ENCODE data around the gene AK1. TPM values are rescaled to one million over a fixed set of nuclear protein-coding genes. Genes with fewer than 3 reads are reported as not detected.

AK1 gene
- total and polyA plus RNA-seq, 12 donors, result 51.9 to 242 (median 91.9) TPM

DNA sequence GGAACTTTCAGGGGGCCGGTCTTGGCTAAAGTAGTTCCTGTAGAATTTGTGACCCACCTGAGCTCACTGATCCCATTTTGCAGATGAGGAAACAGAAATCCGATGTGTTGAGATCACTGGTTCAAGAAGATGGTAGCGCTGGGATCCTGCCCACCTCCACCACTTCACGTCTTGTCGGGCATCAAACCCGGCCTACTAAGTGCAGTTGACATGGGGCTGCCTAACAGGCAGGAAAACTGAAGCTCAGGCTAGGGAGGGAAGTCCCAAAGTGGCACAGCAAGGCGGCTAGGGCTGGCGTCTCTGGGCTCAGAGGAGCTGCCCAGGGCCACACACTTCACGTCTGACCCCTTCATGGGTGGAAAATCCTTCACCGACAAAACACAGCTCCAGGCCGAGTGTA lies 22.5 kb downstream of the AK1 start:
- H3K36me3 ChIP-seq (replicated peaks in 1 of 2), result no peaks in the 10 kb centered on the region
- TF ChIP-seq POLR2A (IDR thresholded peaks at IDR 0.05), result no peak
- TF ChIP-seq, protein P1, sequence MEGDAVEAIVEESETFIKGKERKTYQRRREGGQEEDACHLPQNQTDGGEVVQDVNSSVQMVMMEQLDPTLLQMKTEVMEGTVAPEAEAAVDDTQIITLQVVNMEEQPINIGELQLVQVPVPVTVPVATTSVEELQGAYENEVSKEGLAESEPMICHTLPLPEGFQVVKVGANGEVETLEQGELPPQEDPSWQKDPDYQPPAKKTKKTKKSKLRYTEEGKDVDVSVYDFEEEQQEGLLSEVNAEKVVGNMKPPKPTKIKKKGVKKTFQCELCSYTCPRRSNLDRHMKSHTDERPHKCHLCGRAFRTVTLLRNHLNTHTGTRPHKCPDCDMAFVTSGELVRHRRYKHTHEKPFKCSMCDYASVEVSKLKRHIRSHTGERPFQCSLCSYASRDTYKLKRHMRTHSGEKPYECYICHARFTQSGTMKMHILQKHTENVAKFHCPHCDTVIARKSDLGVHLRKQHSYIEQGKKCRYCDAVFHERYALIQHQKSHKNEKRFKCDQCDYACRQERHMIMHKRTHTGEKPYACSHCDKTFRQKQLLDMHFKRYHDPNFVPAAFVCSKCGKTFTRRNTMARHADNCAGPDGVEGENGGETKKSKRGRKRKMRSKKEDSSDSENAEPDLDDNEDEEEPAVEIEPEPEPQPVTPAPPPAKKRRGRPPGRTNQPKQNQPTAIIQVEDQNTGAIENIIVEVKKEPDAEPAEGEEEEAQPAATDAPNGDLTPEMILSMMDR (IDR thresholded peaks at IDR 0.05), result no peak
- 65 to 69% (median 68%) methylated on average over 9 to 11 of the region's 11 CpGs for WGBS, 4 donors
- DNase-seq, result no peak
- intact Hi-C loops (cut with DNase I), result no loop called here
- H3K9me3 ChIP-seq (replicated peaks in 1 of 3), result no peaks in the 10 kb centered on the region
- peak overlapping the region in 1 of 4 donors; percentile 73 for H3K4me3 ChIP-seq
- H3K27ac ChIP-seq, result peak overlapping the region in 4 of 5 donors; percentile 72 to 96 (median 80)
- H3K4me1 ChIP-seq (replicated peaks in 1 of 2), result peaks cover 0 to 26% of the 10 kb centered on the region in 2 donors
- no peaks in the 10 kb centered on the region for H3K27me3 ChIP-seq

DNA sequence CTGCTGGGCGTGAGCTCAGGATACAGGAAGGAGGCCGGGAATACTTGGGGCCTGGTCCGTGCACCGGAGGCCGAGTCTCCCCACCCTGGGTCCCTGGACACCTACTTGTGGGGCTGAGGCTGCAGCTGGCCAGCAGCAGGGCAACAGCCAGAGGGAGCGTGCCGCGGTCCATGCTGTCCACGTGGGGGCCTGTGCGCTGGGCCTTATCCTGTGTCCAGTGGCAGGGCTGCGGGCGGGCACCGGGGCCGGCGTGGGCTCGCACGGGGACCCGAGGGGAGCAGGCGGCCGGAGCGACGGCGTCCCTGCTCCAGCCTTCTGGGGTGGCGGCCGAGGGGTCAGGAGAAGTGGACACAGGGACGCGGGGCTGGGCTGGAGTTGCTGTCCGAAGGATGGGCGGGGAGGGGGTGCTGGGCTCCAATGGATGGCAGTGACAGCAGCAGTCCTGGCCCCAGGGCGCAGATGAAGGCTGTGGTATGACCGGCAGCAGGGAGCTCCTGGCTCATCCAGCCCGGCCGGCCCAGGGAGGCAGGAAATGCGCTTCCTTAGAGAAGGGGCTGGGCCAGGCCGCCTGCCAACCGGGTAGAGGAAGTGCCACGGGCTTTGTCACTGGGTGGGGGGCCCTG lies 23.2 kb downstream of the AK1 start, which contains the start of gene ENG:
Gene ENG, minus strand, starts transcription at position 475 of the 623 bp plus-strand sequence. Its CDS starts 303 bp downstream, at position 172.
- Histone ChIP-seq H3K27me3 (no peaks in the 10 kb centered on the region), H3K27ac (peak within 1 kb of the TSS; percentile 39 to 96 (median 79)), H3K4me1 (replicated peaks in 1 of 2) (peaks cover 0 to 25% of the 10 kb centered on the region in 2 donors), H3K9me3 (replicated peaks in 1 of 3) (no peaks in the 10 kb centered on the region), H3K4me3 (peak within 1 kb of the TSS in 3 of 4 donors; percentile 15 to 73 (median 68)), H3K36me3 (replicated peaks in 1 of 2) (no peaks in the 10 kb centered on the region)
- 38 to 63% (median 43%) methylated on average over 7 to 37 of the region's 37 CpGs for WGBS, 4 donors
- DNase-seq, result peak; percentile 61 to 82 (median 69)
- peak; percentile 27 to 58 for TF ChIP-seq POLR2A (IDR thresholded peaks at IDR 0.05)
- TF ChIP-seq, protein P1 (IDR thresholded peaks at IDR 0.05), result no peak
- intact Hi-C loops (cut with DNase I), result no loop called here

- TF ChIP-seq POLR2A (IDR thresholded peaks at IDR 0.05), result no peak
- TF ChIP-seq, protein P1 (IDR thresholded peaks at IDR 0.05), result no peak
- peaks cover 0 to 17% of the 10 kb centered on the region in 2 donors for H3K4me1 ChIP-seq (replicated peaks in 1 of 2)
- no peaks in the 10 kb centered on the region for H3K9me3 ChIP-seq (replicated peaks in 1 of 3)
- H3K27ac ChIP-seq, result peak overlapping the region; percentile 39 to 96 (median 79)
- DNase-seq, result no peak
- H3K36me3 ChIP-seq (replicated peaks in 1 of 2), result no peaks in the 10 kb centered on the region
- no peaks in the 10 kb centered on the region for H3K27me3 ChIP-seq
- WGBS, 4 donors, result 46 to 75% (median 55%) methylated on average over 8 to 13 of the region's 13 CpGs
- H3K4me3 ChIP-seq, result peak overlapping the region in 3 of 4 donors; percentile 15 to 73 (median 68)
- intact Hi-C loops (cut with DNase I), result no loop called here
These were observed 23.9 kb downstream of the AK1 start for GRCh38 chr9:127853312-127854183.

GRCh38 chr9:127852829-127853228 lies 24.6 kb downstream of the AK1 start:
- H3K4me3 ChIP-seq, result peak overlapping the region in 2 of 4 donors; percentile 68 to 73
- no peaks in the 10 kb centered on the region for H3K27me3 ChIP-seq
- TF ChIP-seq, protein P1 (IDR thresholded peaks at IDR 0.05), result no peak
- no peak for TF ChIP-seq POLR2A (IDR thresholded peaks at IDR 0.05)
- no peaks in the 10 kb centered on the region for H3K9me3 ChIP-seq (replicated peaks in 1 of 3)
- no peak for DNase-seq
- peak overlapping the region in 3 of 5 donors; percentile 72 to 96 (median 79) for H3K27ac ChIP-seq
- H3K36me3 ChIP-seq (replicated peaks in 1 of 2), result no peaks in the 10 kb centered on the region
- H3K4me1 ChIP-seq (replicated peaks in 1 of 2), result peaks cover 0 to 11% of the 10 kb centered on the region in 2 donors
- WGBS, 4 donors, result 49 to 78% (median 67%) methylated on average over 6 to 9 of the region's 9 CpGs
- intact Hi-C loops (cut with DNase I), result no loop called here

Data from adrenal gland (tissue), 12 donors.